Prostate gland (tissue), 2 donors: ENCODE data around the gene GSG1L. TPM values are rescaled to one million over a fixed set of nuclear protein-coding genes. Genes with fewer than 3 reads are reported as not detected.

ENCODE experiments used
- DNase-seq: peaks from one replicate; pipeline ENCODE4 v3.0.0-alpha.2; 2019; ENCODE audit warnings: low spot score
- H3K27ac ChIP-seq, 2 donors: fragments of 200-600 bp; sonication (generic); 2 replicates each; pipeline ENCODE4 v1.5.1; 2017 to 2019
- H3K27me3 ChIP-seq: fragments of 200-600 bp; sonication (generic); replicated peaks from 2 replicates; pipeline ENCODE4 v1.5.1; 2019; ENCODE audit not compliant: insufficient read depth
- H3K36me3 ChIP-seq, 2 donors: fragments of 200-600 bp; sonication (generic); 1 replicate in 1 of 2; 2 replicates in 1 of 2; pipeline versions ENCODE4 v1.5.1 to v1.8.1; 2017 to 2019
- H3K4me1 ChIP-seq: fragments of 200-600 bp; sonication (generic); replicated peaks from 2 replicates; pipeline ENCODE4 v1.5.1; 2019
- H3K4me3 ChIP-seq, 2 donors: fragments of 200-600 bp; sonication (generic); 2 replicates each; pipeline ENCODE4 v1.5.1; 2017 to 2019
- H3K9me3 ChIP-seq: fragments of 200-600 bp; sonication (generic); 2 replicates; pipeline ENCODE4 v1.5.1; 2017
- CTCF ChIP-seq, 4 experiments: fragments of 200-600 bp in 2 of 4; fragments of 450-650 bp in 2 of 4; sonication (generic) in 2 of 4; IDR thresholded peaks; 1 replicate in 3 of 4; 2 replicates in 1 of 4; pipeline ENCODE4 v1.5.1; 2016 to 2019; ENCODE audit warnings: antibody characterized with exemption in 4 of 4, mild to moderate bottlenecking in 2 of 4, moderate library complexity in 2 of 4
- POLR2A ChIP-seq: fragments of 450-650 bp; IDR thresholded peaks from one replicate; pipeline ENCODE4 v1.6.1; 2016; ENCODE audit warnings: antibody characterized with exemption, mild to moderate bottlenecking
- POLR2AphosphoS5 ChIP-seq: sonication (generic); formaldehyde crosslinking; IDR thresholded peaks from one replicate; pipeline ENCODE4 v1.6.1; 2017; ENCODE audit warnings: antibody characterized with exemption
- whole genome bisulfite sequencing: methylation state at CpG from one replicate; pipeline ENCODE4 v1.1.5; 2018; 5-methylcytosine and 5-hydroxymethylcytosine counted together
- intact Hi-C: fragments of 100-400 bp; cut with DNase I; formaldehyde crosslinking; loops from one replicate; pipeline ENCODE4 v1.14.2; 2022
- total RNA-seq, 2 donors: library from RNA; depleted of rRNA; stranded (reverse); fragments of >200 nt; gene quantifications; one replicate each; pipeline ENCODE4 v1.1.0, GENCODE V29; 2016

Gene GSG1L
- total RNA-seq, 2 donors from 2014 or later, result 0.91 TPM; not detected in 1

DNA sequence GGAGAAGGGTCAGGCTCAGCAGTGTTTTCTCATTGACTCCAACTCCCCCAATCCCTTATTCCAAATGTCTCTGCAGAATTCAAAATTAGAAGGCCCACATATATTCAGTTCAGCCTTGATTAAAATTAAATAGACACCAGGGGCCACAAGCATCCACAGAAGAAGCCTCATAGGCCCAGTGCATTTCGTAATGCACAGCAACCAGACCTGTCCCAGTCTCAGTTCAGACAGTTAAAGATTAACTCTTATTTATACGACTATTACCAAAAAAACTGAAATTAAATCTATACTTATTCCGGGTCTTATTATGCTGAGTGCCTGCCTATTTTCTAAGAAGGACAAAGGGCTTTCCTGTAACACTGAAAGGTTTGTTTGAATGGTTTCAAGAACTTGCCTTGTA is 41.8 kb upstream of the GSG1L start:
- no peaks in the 10 kb centered on the region for H3K9me3 ChIP-seq
- no peak overlapping the region for H3K27ac ChIP-seq
- H3K27me3 ChIP-seq, result no peaks in the 10 kb centered on the region
- no peaks in the 10 kb centered on the region for H3K4me1 ChIP-seq
- H3K4me3 ChIP-seq, result no peak overlapping the region
- no peak for DNase-seq
- peaks cover 11 to 26% of the 10 kb centered on the region in 2 donors for H3K36me3 ChIP-seq
- TF ChIP-seq POLR2AphosphoS5 (no peak), POLR2A (no peak), CTCF (IDR thresholded peaks at IDR 0.05) (no peak)
- 77% methylated on average over 3 of the region's 3 CpGs for whole genome bisulfite sequencing
- intact Hi-C loops, result no loop called here

DNA sequence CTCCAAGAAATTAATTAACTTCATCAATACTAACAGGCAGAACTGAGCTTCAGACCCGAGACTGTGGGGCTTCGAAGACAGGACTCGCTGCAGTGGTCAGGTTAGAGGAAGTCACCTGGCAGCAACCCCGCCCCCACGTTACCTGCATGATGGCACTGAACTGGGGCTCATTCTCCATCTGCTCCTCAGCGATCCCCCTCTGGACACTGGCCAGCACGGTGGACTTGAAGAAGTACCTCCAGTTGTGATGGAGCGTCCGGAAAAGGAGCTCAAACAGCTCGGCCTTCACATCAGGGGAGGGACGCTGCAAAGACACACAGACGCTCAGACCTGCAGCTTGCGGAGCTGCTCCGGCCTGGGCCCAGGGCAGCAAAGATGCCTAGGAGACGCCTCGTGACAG is 40.9 kb upstream of the GSG1L start:
- no peak for TF ChIP-seq CTCF (IDR thresholded peaks at IDR 0.05)
- no peak for TF ChIP-seq POLR2A
- TF ChIP-seq POLR2AphosphoS5, result no peak
- Histone ChIP-seq H3K27ac (no peak overlapping the region), H3K4me1 (no peaks in the 10 kb centered on the region), H3K4me3 (no peak overlapping the region), H3K36me3 (peaks cover 11 to 26% of the 10 kb centered on the region in 2 donors), H3K27me3 (no peaks in the 10 kb centered on the region), H3K9me3 (no peaks in the 10 kb centered on the region)
- DNase-seq, result no peak
- 95% methylated on average over 16 of the region's 16 CpGs for WGBS
- intact Hi-C loops, result no loop called here

GRCh38 chr16:28103516-28104170 is 40.1 kb upstream of the GSG1L start:
- WGBS, result 82% methylated on average over 14 of the region's 14 CpGs
- no peaks in the 10 kb centered on the region for H3K9me3 ChIP-seq
- no peak overlapping the region for H3K27ac ChIP-seq
- intact Hi-C loops, result no loop called here
- no peak for DNase-seq
- no peak for TF ChIP-seq CTCF (IDR thresholded peaks at IDR 0.05)
- TF ChIP-seq POLR2A, result no peak
- H3K4me3 ChIP-seq, result no peak overlapping the region
- H3K36me3 ChIP-seq, result peaks cover 11 to 26% of the 10 kb centered on the region in 2 donors
- H3K4me1 ChIP-seq, result no peaks in the 10 kb centered on the region
- H3K27me3 ChIP-seq, result no peaks in the 10 kb centered on the region

DNA sequence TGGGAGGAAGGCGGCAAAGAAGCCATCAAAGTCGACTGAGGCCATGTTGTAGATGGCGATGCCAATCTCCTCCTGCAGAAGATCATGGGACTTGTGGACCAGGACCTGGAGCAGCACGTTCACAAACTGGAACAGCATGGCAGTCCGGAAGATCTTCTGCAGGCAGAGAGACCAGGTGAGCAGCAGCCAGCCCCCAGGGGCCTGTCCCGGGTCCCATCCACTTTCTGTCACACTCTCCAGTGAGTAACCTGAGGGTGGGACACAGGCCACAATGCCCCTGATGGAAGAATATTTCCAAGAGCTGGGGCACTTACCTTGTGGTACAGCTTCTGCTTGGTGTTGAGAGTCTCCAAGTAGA is 38.0 kb upstream of the GSG1L start:
- intact Hi-C loops, result no loop called here
- H3K27me3 ChIP-seq, result no peaks in the 10 kb centered on the region
- no peaks in the 10 kb centered on the region for H3K4me1 ChIP-seq
- TF ChIP-seq CTCF (IDR thresholded peaks at IDR 0.05) (no peak), POLR2A (no peak), POLR2AphosphoS5 (no peak)
- 92% methylated on average over 6 of the region's 6 CpGs for WGBS
- peaks cover 11 to 26% of the 10 kb centered on the region in 2 donors for H3K36me3 ChIP-seq
- no peak overlapping the region for H3K4me3 ChIP-seq
- H3K9me3 ChIP-seq, result no peaks in the 10 kb centered on the region
- no peak for DNase-seq
- H3K27ac ChIP-seq, result no peak overlapping the region

- intact Hi-C loops, result no loop called here
Observed at GRCh38 chr16:28100810-28101532, 37.5 kb upstream of the GSG1L start.

More at GRCh38 chr16:28100810-28101532, 37.5 kb upstream of the GSG1L start:
- H3K4me3 ChIP-seq, result no peak overlapping the region
- DNase-seq, result no peak
- H3K27me3 ChIP-seq, result no peaks in the 10 kb centered on the region
- no peaks in the 10 kb centered on the region for H3K9me3 ChIP-seq
- 89% methylated on average over 14 of the region's 14 CpGs for WGBS
- H3K27ac ChIP-seq, result no peak overlapping the region
- TF ChIP-seq CTCF (IDR thresholded peaks at IDR 0.05) (no peak), POLR2AphosphoS5 (no peak), POLR2A (no peak)
- no peaks in the 10 kb centered on the region for H3K4me1 ChIP-seq
- peaks cover 11 to 22% of the 10 kb centered on the region in 2 donors for H3K36me3 ChIP-seq
